Endothelial cell (in vitro differentiated cells): ENCODE data around the gene TTC1. TPM values are rescaled to one million over a fixed set of nuclear protein-coding genes. Genes with fewer than 3 reads are reported as not detected.
A peak's percentile ranks its signal among the peaks of the same experiment; 100 is the strongest.
"Not testable (repeated sequence)": the region's sequence is repeated elsewhere in the genome, so short reads cannot be mapped to it uniquely, and the experiment has no call there.

Experiments used
- DNase-seq: peaks from one replicate; pipeline ENCODE4 v3.0.0; 2021; ENCODE audit warnings: low spot score
- H3K27ac Mint-ChIP-seq: one replicate; pipeline ENCODE4 v1.8.0; 2021; ENCODE audit warnings: mixed read lengths, inconsistent platforms; ENCODE audit not compliant: unreplicated experiment
- H3K27me3 Mint-ChIP-seq: one replicate; pipeline ENCODE4 v1.8.0; 2021; ENCODE audit warnings: mild to moderate bottlenecking, moderate library complexity, mixed read lengths, inconsistent platforms; ENCODE audit not compliant: unreplicated experiment
- H3K36me3 Mint-ChIP-seq: one replicate; pipeline ENCODE4 v1.8.0; 2021; ENCODE audit warnings: mild to moderate bottlenecking, low read depth, mixed read lengths, inconsistent platforms; ENCODE audit not compliant: unreplicated experiment
- H3K4me1 Mint-ChIP-seq: one replicate; pipeline ENCODE4 v1.8.0; 2021; ENCODE audit warnings: mild to moderate bottlenecking, mixed read lengths, inconsistent platforms; ENCODE audit not compliant: unreplicated experiment
- H3K4me3 Mint-ChIP-seq: one replicate; pipeline ENCODE4 v1.8.0; 2021; ENCODE audit warnings: mild to moderate bottlenecking, mixed read lengths, inconsistent platforms; ENCODE audit not compliant: unreplicated experiment
- H3K9me3 Mint-ChIP-seq: one replicate; pipeline ENCODE4 v1.8.0; 2021; ENCODE audit warnings: mixed read lengths, inconsistent platforms; ENCODE audit not compliant: unreplicated experiment
- total RNA-seq: library from RNA; stranded (reverse); fragmentation: NEBNext Ultra II Directional; extraction: Animal tissue kit (Norgen Biotek cat#: 25700); gene quantifications from one replicate; pipeline ENCODE4 v1.2.1, GENCODE V29; 2021; ENCODE audit not compliant: unreplicated experiment
- TF ChIP-seq, protein P1 (sequence below): fragments of 200-600 bp; sonication (generic); IDR thresholded peaks from one replicate; pipeline ENCODE4 v1.5.0; 2021; ENCODE audit warnings: antibody characterized with exemption; ENCODE audit not compliant: unreplicated experiment

Gene TTC1
- total RNA-seq, 1 donor from 2014 or later, result 49.8 TPM

DNA sequence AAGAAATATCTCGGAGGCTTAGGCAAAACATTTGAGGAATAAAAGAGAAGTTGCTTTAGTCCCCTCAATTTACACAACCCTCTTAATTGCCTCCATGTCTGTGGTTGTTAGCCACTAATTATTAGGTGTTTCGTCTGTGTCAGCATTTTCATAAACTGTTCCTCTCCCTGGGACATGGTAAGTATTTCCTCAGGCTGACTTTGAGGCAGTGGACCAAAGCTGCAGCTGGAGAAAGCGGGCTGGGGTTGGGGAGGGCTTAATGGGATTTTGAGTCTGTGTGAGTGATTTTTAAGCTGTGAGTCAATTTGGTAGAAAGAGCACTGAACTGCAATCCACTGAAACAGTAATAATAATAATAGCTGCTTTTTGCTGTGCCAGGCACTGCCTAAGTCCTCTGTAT lies 13.0 kb upstream of the TTC1 start:
- Mint-ChIP-seq H3K9me3 (no peaks in the 10 kb centered on the region), H3K27ac (no peak overlapping the region), H3K27me3 (peaks cover 2% of the 10 kb centered on the region), H3K36me3 (no peaks in the 10 kb centered on the region), H3K4me1 (no peaks in the 10 kb centered on the region), H3K4me3 (no peak overlapping the region)
- TF ChIP-seq, protein P1, sequence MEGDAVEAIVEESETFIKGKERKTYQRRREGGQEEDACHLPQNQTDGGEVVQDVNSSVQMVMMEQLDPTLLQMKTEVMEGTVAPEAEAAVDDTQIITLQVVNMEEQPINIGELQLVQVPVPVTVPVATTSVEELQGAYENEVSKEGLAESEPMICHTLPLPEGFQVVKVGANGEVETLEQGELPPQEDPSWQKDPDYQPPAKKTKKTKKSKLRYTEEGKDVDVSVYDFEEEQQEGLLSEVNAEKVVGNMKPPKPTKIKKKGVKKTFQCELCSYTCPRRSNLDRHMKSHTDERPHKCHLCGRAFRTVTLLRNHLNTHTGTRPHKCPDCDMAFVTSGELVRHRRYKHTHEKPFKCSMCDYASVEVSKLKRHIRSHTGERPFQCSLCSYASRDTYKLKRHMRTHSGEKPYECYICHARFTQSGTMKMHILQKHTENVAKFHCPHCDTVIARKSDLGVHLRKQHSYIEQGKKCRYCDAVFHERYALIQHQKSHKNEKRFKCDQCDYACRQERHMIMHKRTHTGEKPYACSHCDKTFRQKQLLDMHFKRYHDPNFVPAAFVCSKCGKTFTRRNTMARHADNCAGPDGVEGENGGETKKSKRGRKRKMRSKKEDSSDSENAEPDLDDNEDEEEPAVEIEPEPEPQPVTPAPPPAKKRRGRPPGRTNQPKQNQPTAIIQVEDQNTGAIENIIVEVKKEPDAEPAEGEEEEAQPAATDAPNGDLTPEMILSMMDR, result no peak
- DNase-seq, result no peak

DNA sequence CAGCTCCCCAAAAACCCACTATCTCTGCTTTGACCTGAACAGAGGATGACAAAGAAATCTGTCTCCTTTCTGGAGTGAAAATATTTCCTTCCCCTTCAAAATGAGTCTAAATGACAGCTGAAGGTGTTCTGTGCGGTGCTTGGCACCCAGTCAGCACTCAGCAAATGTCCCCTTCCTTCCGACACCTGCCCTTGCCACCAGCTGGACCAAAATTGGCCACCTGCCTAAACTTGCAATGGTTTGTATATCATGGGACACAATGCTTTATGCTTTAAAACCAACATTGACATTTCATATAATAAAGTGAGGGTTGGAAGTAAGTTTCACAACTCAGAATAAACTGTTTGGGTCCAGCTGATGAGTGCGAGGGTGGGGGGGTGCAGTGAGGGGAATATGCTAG lies 7.5 kb upstream of the TTC1 start:
- Mint-ChIP-seq H3K9me3 (no peaks in the 10 kb centered on the region), H3K27ac (no peak overlapping the region), H3K36me3 (no peaks in the 10 kb centered on the region), H3K4me3 (no peak overlapping the region), H3K4me1 (no peaks in the 10 kb centered on the region), H3K27me3 (no peaks in the 10 kb centered on the region)
- no peak for DNase-seq
- TF ChIP-seq, protein P1, result no peak

GRCh38 chr5:160007514-160007913 lies 1.4 kb upstream of the TTC1 start:
- Mint-ChIP-seq H3K27ac (no peak overlapping the region), H3K36me3 (peaks cover 9% of the 10 kb centered on the region), H3K4me3 (no peak overlapping the region), H3K27me3 (peaks cover 1% of the 10 kb centered on the region), H3K4me1 (peaks cover 20% of the 10 kb centered on the region), H3K9me3 (no peaks in the 10 kb centered on the region)
- TF ChIP-seq, protein P1, result no peak
- no peak for DNase-seq

DNA sequence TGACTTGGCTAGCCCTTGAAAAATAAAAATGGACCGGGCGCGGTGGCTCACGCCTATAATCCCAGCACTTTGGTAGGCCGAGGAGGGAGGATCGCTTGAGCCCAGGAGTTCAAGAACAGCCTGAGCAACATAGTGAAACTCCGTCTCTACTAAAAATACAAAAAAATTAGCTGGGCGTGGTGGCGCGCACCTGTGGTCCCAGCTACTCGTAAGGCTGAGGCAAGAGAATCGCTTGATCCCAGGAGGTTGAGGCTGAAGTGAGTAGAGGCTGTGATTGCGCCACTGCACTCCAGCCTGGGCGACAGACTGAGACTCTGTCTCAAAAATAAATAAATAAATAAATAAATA lies 436 bp upstream of the TTC1 start:
- DNase-seq, H3K4me3 Mint-ChIP-seq, H3K9me3 Mint-ChIP-seq, H3K27me3 Mint-ChIP-seq, H3K36me3 Mint-ChIP-seq: not testable (repeated sequence)
- peaks cover 20% of the 10 kb centered on the region for H3K4me1 Mint-ChIP-seq
- H3K27ac Mint-ChIP-seq, result peak overlapping the region; percentile 98

DNA sequence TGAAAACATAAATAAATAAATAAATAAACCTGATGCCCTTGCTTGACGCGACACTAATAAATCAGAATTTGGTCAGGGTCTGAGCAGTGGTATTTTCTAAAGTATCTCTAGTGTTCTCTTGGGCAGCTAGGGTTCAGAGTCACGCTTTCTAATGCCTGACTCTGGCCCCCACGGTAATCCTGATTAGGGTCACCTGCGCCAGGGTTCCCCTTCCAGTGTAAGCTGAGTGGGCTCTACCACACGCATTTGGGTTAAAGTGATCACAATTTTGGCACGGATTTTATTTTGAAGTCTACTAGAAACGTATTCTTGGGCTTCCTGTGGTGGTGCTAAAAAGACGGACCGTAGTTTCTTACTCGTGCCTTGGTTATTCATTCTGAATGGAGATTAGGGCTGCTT lies 651 bp downstream of the TTC1 start:
- Mint-ChIP-seq H3K4me1 (peaks cover 20% of the 10 kb centered on the region), H3K9me3 (no peaks in the 10 kb centered on the region), H3K27me3 (peaks cover 1% of the 10 kb centered on the region), H3K27ac (peak overlapping the region; percentile 98), H3K36me3 (peaks cover 9% of the 10 kb centered on the region), H3K4me3 (peak overlapping the region; percentile 98)
- no peak for DNase-seq
- TF ChIP-seq, protein P1, result no peak

- peaks cover 9% of the 10 kb centered on the region for H3K36me3 Mint-ChIP-seq
- TF ChIP-seq, protein P1, result no peak
- H3K27ac Mint-ChIP-seq, result no peak overlapping the region
- DNase-seq, result no peak
- H3K4me3 Mint-ChIP-seq, result peak overlapping the region; percentile 73
- H3K9me3 Mint-ChIP-seq, result no peaks in the 10 kb centered on the region
- H3K4me1 Mint-ChIP-seq, result peaks cover 20% of the 10 kb centered on the region
- H3K27me3 Mint-ChIP-seq, result peaks cover 1% of the 10 kb centered on the region
These were observed 2.5 kb downstream of the TTC1 start for GRCh38 chr5:160011471-160011870.

GRCh38 chr5:160014197-160014596 lies 5.3 kb downstream of the TTC1 start:
- not testable (repeated sequence) for DNase-seq, H3K27ac Mint-ChIP-seq, H3K4me3 Mint-ChIP-seq, H3K9me3 Mint-ChIP-seq, H3K27me3 Mint-ChIP-seq
- Mint-ChIP-seq H3K4me1 (peaks cover 16% of the 10 kb centered on the region), H3K36me3 (peaks cover 19% of the 10 kb centered on the region)
